GM21515 (cell line): ENCODE data around the gene KRTAP5-3.
"Not testable (repeated sequence)": the region's sequence is repeated elsewhere in the genome, so short reads cannot be mapped to it uniquely, and the experiment has no call there.

Experiments
- ATAC-seq: cut with Tn5 transposase; IDR thresholded peaks from one replicate; pipeline ENCODE4 v1.9.1; 2021; ENCODE audit not compliant: unreplicated experiment

The KRTAP5-3 gene

GRCh38 chr11:1608363-1608762 lies at the start of gene KRTAP5-3:
KRTAP5-3 (minus strand) TSS chr11:1608463; CDS start chr11:1608385, 78 bp downstream.
- ATAC-seq = no peak

- ATAC-seq = no peak
Measured at GRCh38 chr11:1656670-1657069, 48.4 kb upstream of the KRTAP5-3 start.

GRCh38 chr11:1656061-1656441 lies 47.8 kb upstream of the KRTAP5-3 start:
- ATAC-seq = no peak

- no peak for ATAC-seq
Measured at GRCh38 chr11:1655168-1656060, 47.2 kb upstream of the KRTAP5-3 start.

- no peak for ATAC-seq
Measured at GRCh38 chr11:1654388-1655167, 46.3 kb upstream of the KRTAP5-3 start.

- no peak for ATAC-seq
Measured at GRCh38 chr11:1653541-1654387, 45.5 kb upstream of the KRTAP5-3 start.

GRCh38 chr11:1652771-1653540 lies 44.7 kb upstream of the KRTAP5-3 start:
- ATAC-seq = no peak

GRCh38 chr11:1652442-1652770 lies 44.1 kb upstream of the KRTAP5-3 start:
- ATAC-seq = no peak

- no peak for ATAC-seq
Measured at GRCh38 chr11:1652026-1652425, 43.8 kb upstream of the KRTAP5-3 start.

GRCh38 chr11:1651411-1651980 lies 43.2 kb upstream of the KRTAP5-3 start:
- ATAC-seq = no peak

GRCh38 chr11:1650918-1651262 lies 42.6 kb upstream of the KRTAP5-3 start:
- no peak for ATAC-seq

GRCh38 chr11:1650034-1650917 lies 42.0 kb upstream of the KRTAP5-3 start:
- ATAC-seq = no peak

GRCh38 chr11:1648653-1649420 lies 40.6 kb upstream of the KRTAP5-3 start:
- no peak for ATAC-seq

- no peak for ATAC-seq
Measured at GRCh38 chr11:1647901-1648652, 39.8 kb upstream of the KRTAP5-3 start.

- ATAC-seq = not testable (repeated sequence)
Measured at GRCh38 chr11:1646540-1646939, 38.3 kb upstream of the KRTAP5-3 start.

GRCh38 chr11:1645357-1645821 lies 37.1 kb upstream of the KRTAP5-3 start:
- no peak for ATAC-seq

GRCh38 chr11:1644601-1645356 lies 36.5 kb upstream of the KRTAP5-3 start:
- no peak for ATAC-seq
